ENCODE measurements around the gene MOBP. TPM values are rescaled to one million over a fixed set of nuclear protein-coding genes. Genes with fewer than 3 reads are reported as not detected.

The MOBP gene
- total RNA-seq: 2.3 TPM in 1 of 2 replicates, not detected in the other

GRCh38 chr3:39467394-39468107 lies at the start of gene MOBP:
TSS of gene MOBP (plus strand) at chr3:39467680. CDS start at chr3:39502070, 34,390 bp downstream.

Other genes with a start within 250 kb of the MOBP start
- under 0.01 TPM in 1 of 2 replicates, not detected in the other for gene CX3CR1, start 187.6 kb upstream of the MOBP start, total RNA-seq
- not detected in 2 replicates for gene CCR8, start 138.0 kb upstream of the MOBP start, total RNA-seq
- gene SLC25A38, start 84.3 kb upstream of the MOBP start, total RNA-seq: 18.8 and 22.4 TPM in 2 replicates
- gene RPSA, start 61.0 kb upstream of the MOBP start, total RNA-seq: 1,430 and 2,248 TPM in 2 replicates